ENCODE measurements around the gene EPHA8. TPM values are rescaled to one million over a fixed set of nuclear protein-coding genes. Genes with fewer than 3 reads are reported as not detected.

Gene EPHA8
- total and polyA plus RNA-seq, 9 of the 15 experiments (the other 6 are each of a cell fraction or from before 2014, with no cell fraction given), result not detected

DNA sequence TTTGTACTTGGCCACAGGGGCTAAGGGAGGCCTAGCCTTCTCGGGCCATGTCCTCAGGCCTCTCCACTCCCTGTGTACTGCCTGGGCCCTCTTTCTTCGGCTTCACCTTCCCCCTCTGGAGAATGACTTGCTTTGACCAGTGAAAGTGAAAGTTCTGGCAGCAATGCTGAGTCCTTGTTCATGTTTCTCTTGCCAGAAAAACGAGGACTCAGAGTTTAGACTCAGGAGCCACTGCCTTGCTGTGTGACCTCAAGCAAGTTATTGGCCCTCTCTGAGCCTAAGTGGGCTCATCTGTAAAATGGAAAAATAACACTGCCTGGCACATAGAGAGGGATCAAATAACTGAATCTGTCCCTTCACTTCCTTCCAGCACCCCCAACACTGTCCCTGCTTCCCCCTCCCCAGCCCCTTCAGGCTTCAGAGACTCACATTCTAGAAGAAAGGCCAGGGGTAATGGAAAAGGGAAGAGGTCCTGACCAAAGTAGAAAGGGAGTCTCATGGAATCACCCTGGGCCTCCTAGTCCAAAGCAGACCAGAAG is 74.7 kb downstream of the EPHA8 start:
- no TSS peak for BruUV-seq (replicated peaks)

More for the DNA sequence above, 74.7 kb downstream of the EPHA8 start:
- Histone ChIP-seq H3K9ac (ENCODE audit: insufficient read depth in 1 of 2, low read depth in 2 of 2, low read length in 2 of 2) (no peak overlapping the region), H3K27ac (ENCODE audit: extremely low read depth, low read depth, low read length) (no peak overlapping the region), H3K27me3 (ENCODE audit: control insufficient read depth in 2 of 2, insufficient read depth in 2 of 2, low read length in 2 of 2) (peaks cover 4 to 36% of the 10 kb centered on the region in 2 experiments; a peak in 3 of 5 replicates), H2AFZ (ENCODE audit: low read depth, low read length) (no peak overlapping the region), H3K4me2 (ENCODE audit: insufficient read depth, low read length) (no peak overlapping the region), H4K20me1 (replicated peaks; ENCODE audit: control insufficient read depth, insufficient read depth, low read length) (peaks cover 28% of the 10 kb centered on the region), H3K36me3 (ENCODE audit: control insufficient read depth, insufficient read depth, low read length) (no peaks in the 10 kb centered on the region), H3K9me3 (replicated peaks; ENCODE audit: control insufficient read depth, insufficient read depth, low read depth, low read length) (no peaks in the 10 kb centered on the region), H3K79me2 (ENCODE audit: control insufficient read depth, insufficient read depth, low read length) (no peaks in the 10 kb centered on the region), H3K4me3 (no peak overlapping the region), H3K4me1 (replicated peaks in 1 of 2; ENCODE audit: control insufficient read depth in 2 of 2, insufficient read depth in 2 of 2, low read length in 2 of 2) (peaks cover 0 to 10% of the 10 kb centered on the region in 2 experiments; a peak in 3 of 5 replicates), H3K9me1 (ENCODE audit: control insufficient read depth, insufficient read depth, low read length) (no peaks in the 10 kb centered on the region)
- DNase-seq (ENCODE audit: extremely low read depth in 1 of 4, low spot score in 3 of 4), result no peak
- intact Hi-C loops (cut with micrococcal nuclease) (no loop called here), in situ Hi-C loops (cut with MboI) (no loop called here)
- WGBS (ENCODE audit: insufficient coverage, low coverage, missing lambda C conversion rate), result 5% methylated on average over 3 of the region's 3 CpGs
- ChIA-PET CTCF (ENCODE audit: low intra/inter-chr PET ratio) (no interaction called here), POLR2A (no interaction called here)
- TF ChIP-seq SMARCE1 (IDR thresholded peaks at IDR 0.05) (no peak), CBX2 (IDR thresholded peaks at IDR 0.05; ENCODE audit: insufficient read depth, low read length, poor library complexity, severe bottlenecking) (no peak), ADNP (tag; IDR thresholded peaks at IDR 0.05) (peak; percentile 68), KDM1A (IDR thresholded peaks at IDR 0.05) (0 out of 4 replicates have a peak, but pooled peaks of 1 of the 2 experiments have one; percentile 14), RBM25 (IDR thresholded peaks at IDR 0.05; ENCODE audit: low read depth, low read length, severe bottlenecking) (peak; percentile 64), BCOR (IDR thresholded peaks at IDR 0.05) (peak; percentile 77), ILF3 (IDR thresholded peaks at IDR 0.05; ENCODE audit: borderline replicate concordance) (no peak), ZNF134 (CRISPR knock-in tag; conservative IDR thresholded peaks at IDR 0.05) (no peak), E2F1 (CRISPR knock-in tag; IDR thresholded peaks at IDR 0.05) (no peak), ZFP36 (IDR thresholded peaks at IDR 0.05; ENCODE audit: low read depth, low read length, partially characterized antibody) (peak; percentile 83), MEF2D (tag; conservative IDR thresholded peaks at IDR 0.05; ENCODE audit: low read depth) (no peak)
- no peak for ATAC-seq
- FAIRE-seq, result no peak

All from K562 (cell line).